T-cell (primary cell): ENCODE measurements around the gene AOX1. TPM values are rescaled to one million over a fixed set of nuclear protein-coding genes. Genes with fewer than 3 reads are reported as not detected.

Source experiments
- ATAC-seq, 4 experiments: fragments of 200-7000 bp in 3 of 4; fragments of 150-1000 bp in 1 of 4; cut with Tn5 transposase; replicated peaks in 1 of 4; 1 replicate in 3 of 4; 2 replicates in 1 of 4; pipeline ENCODE4 v1.10.0; 2021; ENCODE audit warnings: moderate library complexity in 3 of 4, mild to moderate bottlenecking in 2 of 4, moderate number of reproducible peaks in 1 of 4
- CTCF ChIA-PET, 2 donors: fragments of 300-600 bp; sonication (Branson Sonifier 250); formaldehyde crosslinking; loops; one replicate each; lab custom pipeline; 2022; ENCODE audit warnings: antibody characterized with exemption in 2 of 2; lab: Charles Lee
- POLR2A ChIA-PET, 2 donors: fragments of 300-600 bp; sonication (Branson Sonifier 250); formaldehyde crosslinking; loops; one replicate each; lab custom pipeline; 2022; ENCODE audit warnings: antibody characterized with exemption in 2 of 2; lab: Charles Lee
- DNase-seq, 35 experiments: peaks; one replicate each; pipeline versions ENCODE4 v3.0.0 to v3.0.0-alpha.2; 2013 to 2023
- H3K27ac ChIP-seq: one replicate; pipeline ENCODE4 v1.5.1; 2013; ENCODE audit warnings: low read length
- H3K27me3 ChIP-seq, 2 experiments: replicated peaks in 1 of 2; 1 replicate in 1 of 2; 2 replicates in 1 of 2; pipeline versions ENCODE4 v1.6.1 to v1.7.0; 2013; ENCODE audit warnings: low read length in 1 of 2, mixed read lengths in 1 of 2; ENCODE audit not compliant: control insufficient read depth in 2 of 2, insufficient read depth in 2 of 2; ENCODE audit errors: extremely low read depth in 1 of 2
- H3K36me3 ChIP-seq, 2 donors: 1 replicate in 1 of 2; 2 replicates in 1 of 2; pipeline versions ENCODE4 v1.6.1 to v1.7.0; 2013; ENCODE audit warnings: low read length in 1 of 2; ENCODE audit not compliant: control insufficient read depth in 2 of 2, insufficient read depth in 1 of 2; ENCODE audit errors: extremely low read depth in 1 of 2
- H3K4me1 ChIP-seq, 2 experiments: 1 replicate in 1 of 2; 2 replicates in 1 of 2; pipeline versions ENCODE4 v1.6.1 to v1.7.0; 2013; ENCODE audit warnings: low read length in 2 of 2, mixed read lengths in 1 of 2; ENCODE audit not compliant: insufficient read depth in 2 of 2, control insufficient read depth in 1 of 2; ENCODE audit errors: extremely low read depth in 1 of 2
- H3K4me3 ChIP-seq, 2 donors: 1 replicate in 1 of 2; 2 replicates in 1 of 2; pipeline versions ENCODE4 v1.5.1 to v1.7.0; 2013; ENCODE audit warnings: mild to moderate bottlenecking in 2 of 2, low read length in 1 of 2, moderate library complexity in 1 of 2; ENCODE audit not compliant: control insufficient read depth in 1 of 2; ENCODE audit errors: extremely low read depth in 1 of 2
- H3K9me3 ChIP-seq: 2 replicates; pipeline ENCODE4 v1.7.0; 2013
- H3K27ac Mint-ChIP-seq, 2 donors: one replicate each; pipeline ENCODE4 v1.8.0; 2020 to 2021; ENCODE audit warnings: mild to moderate bottlenecking in 2 of 2, mixed read lengths in 2 of 2
- H3K27me3 Mint-ChIP-seq, 2 donors: one replicate each; pipeline ENCODE4 v1.8.0; 2021 to 2022; ENCODE audit warnings: mixed read lengths in 2 of 2
- H3K36me3 Mint-ChIP-seq: one replicate; pipeline ENCODE4 v1.8.0; 2021; ENCODE audit warnings: mixed read lengths
- H3K4me1 Mint-ChIP-seq, 3 donors: one replicate each; pipeline ENCODE4 v1.8.0; 2020 to 2022; ENCODE audit warnings: mixed read lengths in 3 of 3, mild to moderate bottlenecking in 1 of 3
- H3K4me3 Mint-ChIP-seq, 3 donors: one replicate each; pipeline ENCODE4 v1.8.0; 2020 to 2022; ENCODE audit warnings: mild to moderate bottlenecking in 3 of 3, mixed read lengths in 3 of 3, moderate library complexity in 3 of 3
- H3K9me3 Mint-ChIP-seq, 3 donors: one replicate each; pipeline ENCODE4 v1.8.0; 2020 to 2022; ENCODE audit warnings: mixed read lengths in 3 of 3
- WGBS: methylation state at CpG from one replicate; pipeline ENCODE4 v1.1.5; 2013; ENCODE audit warnings: missing lambda C conversion rate; ENCODE audit not compliant: insufficient coverage; 5-methylcytosine and 5-hydroxymethylcytosine counted together
- total RNA-seq, 35 experiments: library from RNA in 6 of 35; stranded (reverse) in 6 of 35; fragments of 120-200 nt in 1 of 35; gene quantifications; one replicate each; pipeline versions ENCODE4 v1.2.1 to v1.2.4 and lab custom pipeline; 2013 to 2026

Gene AOX1
- total RNA-seq, 5 donors from 2014 or later (not counting 1 experiment from before 2014, with no cell fraction given), result 1.3 to 1.4 (median 1.4) TPM; not detected in 2

- Mint-ChIP-seq H3K27me3 (peaks cover 0 to 15% of the 10 kb centered on the region in 2 donors), H3K4me3 (no peak overlapping the region), H3K9me3 (no peaks in the 10 kb centered on the region), H3K4me1 (peaks cover 4 to 11% (median 6%) of the 10 kb centered on the region in 3 donors), H3K36me3 (no peaks in the 10 kb centered on the region), H3K27ac (no peak overlapping the region)
- no peaks in the 10 kb centered on the region for H3K9me3 ChIP-seq
- WGBS, result 67% methylated on average over 4 of the region's 4 CpGs
- no peaks in the 10 kb centered on the region for H3K36me3 ChIP-seq
- peaks cover 4 to 6% of the 10 kb centered on the region in 2 experiments for H3K4me1 ChIP-seq
- H3K27me3 ChIP-seq, result no peaks in the 10 kb centered on the region
- ChIA-PET POLR2A (no interaction called here), CTCF (no interaction called here)
- H3K4me3 ChIP-seq, result no peak overlapping the region
- H3K27ac ChIP-seq, result no peak overlapping the region
- no peak for DNase-seq
- ATAC-seq, result no peak
Observed at GRCh38 chr2:200670313-200670712, 84.5 kb downstream of the AOX1 start.

DNA sequence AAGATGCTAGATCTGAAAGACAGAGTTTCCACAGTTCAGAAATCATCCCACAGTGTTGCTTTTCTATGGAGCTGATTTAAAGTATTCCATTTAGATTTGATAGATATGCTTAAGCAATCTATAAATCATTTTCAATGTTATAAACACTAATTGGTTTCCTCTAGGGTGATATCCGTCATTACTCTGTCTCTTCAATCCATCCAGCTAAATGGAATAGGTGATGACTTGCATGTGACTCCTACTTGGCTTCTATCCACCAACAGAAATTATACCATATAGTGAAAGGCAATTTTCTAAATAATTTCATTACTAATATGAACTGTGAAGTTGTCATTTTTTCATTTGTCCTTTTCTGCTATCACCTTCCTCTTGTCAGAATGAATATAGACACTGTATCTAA is 84.9 kb downstream of the AOX1 start:
- ChIA-PET POLR2A (no interaction called here), CTCF (no interaction called here)
- H3K36me3 Mint-ChIP-seq, result no peaks in the 10 kb centered on the region
- no peak overlapping the region for H3K27ac Mint-ChIP-seq
- H3K9me3 Mint-ChIP-seq, result no peaks in the 10 kb centered on the region
- WGBS, result no CpG with 5 or more reads among the region's 1 CpG
- Histone ChIP-seq H3K27ac (no peak overlapping the region), H3K36me3 (no peaks in the 10 kb centered on the region), H3K4me3 (no peak overlapping the region), H3K9me3 (no peaks in the 10 kb centered on the region), H3K4me1 (peaks cover 4 to 6% of the 10 kb centered on the region in 2 experiments), H3K27me3 (no peaks in the 10 kb centered on the region)
- peaks cover 0 to 15% of the 10 kb centered on the region in 2 donors for H3K27me3 Mint-ChIP-seq
- H3K4me3 Mint-ChIP-seq, result no peak overlapping the region
- DNase-seq (no peak), ATAC-seq (no peak)
- H3K4me1 Mint-ChIP-seq, result peaks cover 4 to 11% (median 6%) of the 10 kb centered on the region in 3 donors

DNA sequence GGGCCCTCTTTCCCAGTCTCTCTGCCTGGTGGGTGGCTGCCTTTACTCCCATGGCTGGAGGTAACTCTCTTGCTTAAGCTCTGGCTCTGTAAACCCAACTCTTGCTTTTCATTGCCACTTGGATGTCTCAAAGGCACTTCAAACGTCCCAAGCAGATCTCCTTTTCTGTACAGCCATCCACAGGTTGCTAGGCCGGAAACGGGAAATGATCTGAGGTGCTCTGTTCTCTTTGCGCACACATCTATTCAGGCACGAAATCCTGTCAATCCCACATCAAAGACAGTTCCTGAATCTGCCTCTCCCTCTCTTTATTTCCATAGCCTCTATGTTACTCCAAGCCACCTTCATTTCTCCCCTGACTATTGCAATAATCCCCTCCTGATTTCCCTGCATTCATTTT is 87.4 kb downstream of the AOX1 start:
- ChIA-PET CTCF (no interaction called here), POLR2A (no interaction called here)
- Histone ChIP-seq H3K27ac (no peak overlapping the region), H3K4me1 (peaks cover 4 to 6% of the 10 kb centered on the region in 2 experiments), H3K9me3 (no peaks in the 10 kb centered on the region), H3K36me3 (no peaks in the 10 kb centered on the region), H3K27me3 (no peaks in the 10 kb centered on the region), H3K4me3 (no peak overlapping the region)
- DNase-seq, result no peak
- no peak overlapping the region for H3K27ac Mint-ChIP-seq
- no peaks in the 10 kb centered on the region for H3K9me3 Mint-ChIP-seq
- H3K4me3 Mint-ChIP-seq, result no peak overlapping the region
- WGBS, result 15% methylated on average over 5 of the region's 5 CpGs
- no peaks in the 10 kb centered on the region for H3K36me3 Mint-ChIP-seq
- peaks cover 0 to 17% of the 10 kb centered on the region in 2 donors for H3K27me3 Mint-ChIP-seq
- no peak for ATAC-seq
- peaks cover 4 to 11% (median 6%) of the 10 kb centered on the region in 3 donors for H3K4me1 Mint-ChIP-seq

DNA sequence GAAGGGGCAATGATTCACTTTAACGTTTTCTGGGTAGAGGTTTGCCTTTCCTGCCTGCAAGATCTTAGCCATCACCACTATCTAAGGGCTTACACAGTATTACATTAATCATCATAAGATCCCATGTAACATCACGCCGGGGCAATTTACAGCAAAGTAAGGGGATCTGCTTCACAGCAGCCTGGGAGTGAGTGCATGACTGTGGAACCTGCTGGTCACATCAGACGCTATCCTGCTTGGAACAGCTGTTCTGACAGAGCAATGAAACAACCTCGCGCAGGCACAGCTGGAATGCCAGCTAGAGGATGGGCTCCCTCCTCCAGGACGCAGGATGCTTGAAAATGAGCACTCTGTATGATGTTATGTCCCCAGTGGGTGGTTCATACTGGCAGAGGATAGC is 89.0 kb downstream of the AOX1 start:
- Histone ChIP-seq H3K4me1 (peaks cover 4 to 6% of the 10 kb centered on the region in 2 experiments), H3K27me3 (no peaks in the 10 kb centered on the region), H3K4me3 (no peak overlapping the region), H3K27ac (no peak overlapping the region), H3K9me3 (no peaks in the 10 kb centered on the region), H3K36me3 (no peaks in the 10 kb centered on the region)
- Mint-ChIP-seq H3K4me1 (peaks cover 4 to 11% (median 6%) of the 10 kb centered on the region in 3 donors), H3K4me3 (no peak overlapping the region), H3K36me3 (no peaks in the 10 kb centered on the region), H3K9me3 (no peaks in the 10 kb centered on the region), H3K27ac (no peak overlapping the region), H3K27me3 (peaks cover 0 to 17% of the 10 kb centered on the region in 2 donors)
- 97% methylated on average over 5 of the region's 7 CpGs for WGBS
- ATAC-seq (no peak), DNase-seq (no peak)
- ChIA-PET CTCF (no interaction called here), POLR2A (no interaction called here)

DNA sequence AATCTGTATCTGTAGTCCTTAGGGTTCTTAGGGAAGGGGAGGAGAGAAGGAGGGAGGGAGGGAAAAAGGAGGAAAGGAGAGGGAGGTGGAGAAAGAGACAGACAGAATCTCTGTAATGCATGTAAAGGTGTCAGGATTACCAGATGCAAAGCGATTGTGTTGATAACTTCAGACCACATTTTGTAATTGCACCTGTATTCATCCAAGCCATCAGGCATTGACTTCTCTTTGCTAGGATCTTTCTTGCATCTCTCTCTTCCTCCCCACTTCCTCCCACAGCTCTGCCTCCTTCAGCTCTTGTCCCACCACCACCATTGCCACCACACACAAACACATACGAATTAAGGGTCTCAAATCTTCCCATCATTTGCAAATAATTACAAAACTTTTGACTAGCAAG is 91.4 kb downstream of the AOX1 start:
- Histone ChIP-seq H3K36me3 (no peaks in the 10 kb centered on the region), H3K27me3 (no peaks in the 10 kb centered on the region), H3K27ac (no peak overlapping the region), H3K4me3 (no peak overlapping the region), H3K4me1 (peaks cover 4 to 6% of the 10 kb centered on the region in 2 experiments), H3K9me3 (no peaks in the 10 kb centered on the region)
- Mint-ChIP-seq H3K4me1 (peaks cover 4 to 11% (median 6%) of the 10 kb centered on the region in 3 donors), H3K9me3 (no peaks in the 10 kb centered on the region), H3K36me3 (no peaks in the 10 kb centered on the region), H3K4me3 (no peak overlapping the region), H3K27me3 (peaks cover 0 to 11% of the 10 kb centered on the region in 2 donors), H3K27ac (no peak overlapping the region)
- 10% methylated on average over 2 of the region's 2 CpGs for WGBS
- ChIA-PET CTCF (interaction anchor here in 1 of 2 donors (0.7 kb wide), 1 partner anchor 60 kb away, joined by 8 read pairs; no protein-coding TSS in a partner anchor), POLR2A (no interaction called here)
- ATAC-seq (no peak), DNase-seq (no peak)

DNA sequence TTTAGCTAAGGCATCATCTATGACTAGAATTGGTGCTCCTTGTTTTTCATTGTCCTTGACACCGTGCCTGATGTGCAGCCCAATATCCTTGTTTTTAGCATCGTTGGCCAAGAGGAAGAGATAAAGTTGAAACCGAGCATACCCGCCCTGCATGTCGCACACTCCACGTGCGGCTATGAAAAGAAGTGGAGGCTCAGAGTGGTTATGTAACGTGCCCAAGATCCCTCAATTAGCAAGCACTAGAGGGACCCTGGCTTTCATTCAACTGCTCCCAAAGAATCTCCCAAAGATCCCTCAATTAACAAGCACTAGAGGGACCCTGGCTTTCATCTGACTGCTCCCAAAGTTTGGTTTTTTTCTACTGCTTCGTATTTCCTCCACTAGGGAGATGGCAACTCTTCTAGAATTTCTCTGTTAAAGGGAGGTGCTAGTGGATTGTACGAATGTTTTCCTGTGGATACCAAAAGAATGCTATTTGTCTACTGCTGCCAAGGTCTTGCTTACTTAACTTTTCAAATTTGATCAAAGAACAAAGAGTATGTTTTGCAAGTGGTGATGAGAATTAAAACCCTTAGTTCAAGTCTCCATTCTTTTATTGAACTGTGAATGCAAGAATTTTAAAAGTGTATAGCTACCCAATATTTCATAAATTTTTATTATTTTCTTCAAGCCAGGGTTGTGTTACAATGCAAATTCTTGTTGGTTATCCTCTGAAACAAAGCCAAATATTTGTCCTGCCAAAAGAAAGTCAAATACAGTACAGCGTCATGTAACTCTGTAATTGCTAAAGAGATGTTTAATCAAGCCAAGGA is 92.1 kb downstream of the AOX1 start:
- POLR2A ChIA-PET, result no interaction called here
- ATAC-seq (no peak), DNase-seq (no peak)
- no peak overlapping the region for H3K27ac Mint-ChIP-seq
- H3K4me1 Mint-ChIP-seq, result peaks cover 4 to 11% (median 6%) of the 10 kb centered on the region in 3 donors
- H3K4me3 Mint-ChIP-seq, result no peak overlapping the region
- H3K36me3 ChIP-seq, result no peaks in the 10 kb centered on the region
- H3K4me1 ChIP-seq, result peaks cover under 1 to 4% of the 10 kb centered on the region in 2 experiments
- no peaks in the 10 kb centered on the region for H3K9me3 Mint-ChIP-seq
- peaks cover 0 to 11% of the 10 kb centered on the region in 2 donors for H3K27me3 Mint-ChIP-seq
- no peak overlapping the region for H3K4me3 ChIP-seq
- no peak overlapping the region for H3K27ac ChIP-seq
- H3K36me3 Mint-ChIP-seq, result no peaks in the 10 kb centered on the region
- 88% methylated on average over 8 of the region's 11 CpGs for WGBS
- H3K9me3 ChIP-seq, result no peaks in the 10 kb centered on the region
- CTCF ChIA-PET, result no interaction called here
- no peaks in the 10 kb centered on the region for H3K27me3 ChIP-seq
